Tibial nerve (tissue), 3 donors: ENCODE results near the gene TMED1.

Experiments used
- POLR2A ChIP-seq, 2 donors: fragments of 450-650 bp; IDR thresholded peaks; one replicate each; pipeline ENCODE4 v1.6.1; 2017; ENCODE audit warnings: antibody characterized with exemption in 2 of 2, mild to moderate bottlenecking in 2 of 2, moderate library complexity in 2 of 2
- TF ChIP-seq, protein P1 (sequence below), 5 experiments: fragments of 200-600 bp in 3 of 5; fragments of 450-650 bp in 2 of 5; sonication (generic) in 3 of 5; IDR thresholded peaks; one replicate each; pipeline ENCODE4 v1.5.1; 2016 to 2019; ENCODE audit warnings: antibody characterized with exemption in 5 of 5, mild to moderate bottlenecking in 3 of 5, moderate library complexity in 2 of 5

GRCh38 chr19:10852941-10853340 lies 16.9 kb upstream of the TMED1 start:
- TF ChIP-seq POLR2A (IDR thresholded peaks at IDR 0.05), result no peak
- TF ChIP-seq, protein P1, sequence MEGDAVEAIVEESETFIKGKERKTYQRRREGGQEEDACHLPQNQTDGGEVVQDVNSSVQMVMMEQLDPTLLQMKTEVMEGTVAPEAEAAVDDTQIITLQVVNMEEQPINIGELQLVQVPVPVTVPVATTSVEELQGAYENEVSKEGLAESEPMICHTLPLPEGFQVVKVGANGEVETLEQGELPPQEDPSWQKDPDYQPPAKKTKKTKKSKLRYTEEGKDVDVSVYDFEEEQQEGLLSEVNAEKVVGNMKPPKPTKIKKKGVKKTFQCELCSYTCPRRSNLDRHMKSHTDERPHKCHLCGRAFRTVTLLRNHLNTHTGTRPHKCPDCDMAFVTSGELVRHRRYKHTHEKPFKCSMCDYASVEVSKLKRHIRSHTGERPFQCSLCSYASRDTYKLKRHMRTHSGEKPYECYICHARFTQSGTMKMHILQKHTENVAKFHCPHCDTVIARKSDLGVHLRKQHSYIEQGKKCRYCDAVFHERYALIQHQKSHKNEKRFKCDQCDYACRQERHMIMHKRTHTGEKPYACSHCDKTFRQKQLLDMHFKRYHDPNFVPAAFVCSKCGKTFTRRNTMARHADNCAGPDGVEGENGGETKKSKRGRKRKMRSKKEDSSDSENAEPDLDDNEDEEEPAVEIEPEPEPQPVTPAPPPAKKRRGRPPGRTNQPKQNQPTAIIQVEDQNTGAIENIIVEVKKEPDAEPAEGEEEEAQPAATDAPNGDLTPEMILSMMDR (IDR thresholded peaks at IDR 0.05), result no peak
